Adrenal gland (tissue), 12 donors: Measurements from ENCODE around the gene ASTL. TPM values are rescaled to one million over a fixed set of nuclear protein-coding genes. Genes with fewer than 3 reads are reported as not detected.

Experiments used
- DNase-seq, 7 donors: peaks; one replicate each; pipeline ENCODE4 v3.0.0-alpha.2; 2019 to 2020
- H3K27ac ChIP-seq, 5 donors: fragments of 200-600 bp; sonication (generic) in 4 of 5; 1 replicate in 3 of 5; 2 replicates in 2 of 5; pipeline versions ENCODE4 v1.5.1 to v1.8.0; 2016 to 2020; ENCODE audit warnings: mild to moderate bottlenecking in 1 of 5
- H3K27me3 ChIP-seq: fragments of 200-600 bp; 2 replicates; pipeline ENCODE4 v1.8.0; 2021
- H3K36me3 ChIP-seq, 2 donors: fragments of 200-600 bp; replicated peaks in 1 of 2; 1 replicate in 1 of 2; 2 replicates in 1 of 2; pipeline versions ENCODE4 v1.5.1 to v1.8.0; 2018 to 2022
- H3K4me1 ChIP-seq, 2 donors: fragments of 200-600 bp; replicated peaks in 1 of 2; 1 replicate in 1 of 2; 2 replicates in 1 of 2; pipeline versions ENCODE4 v1.5.1 to v1.8.0; 2018 to 2021
- H3K4me3 ChIP-seq, 4 donors: fragments of 200-600 bp; sonication (generic) in 3 of 4; one replicate each; pipeline ENCODE4 v1.5.1; 2016 to 2018
- H3K9me3 ChIP-seq, 3 donors: fragments of 200-600 bp; sonication (generic) in 1 of 3; replicated peaks in 1 of 3; 1 replicate in 2 of 3; 2 replicates in 1 of 3; pipeline versions ENCODE4 v1.5.1 to v1.8.0; 2016 to 2021
- POLR2A ChIP-seq, 2 donors: fragments of 450-650 bp; IDR thresholded peaks; one replicate each; pipeline ENCODE4 v1.6.1; 2017; ENCODE audit warnings: antibody characterized with exemption in 2 of 2, mild to moderate bottlenecking in 2 of 2, moderate library complexity in 1 of 2
- WGBS, 4 donors: extraction: QIAGEN DNeasy Blood & Tissue Kit in 2 of 4; methylation state at CpG; one replicate each; pipeline versions ENCODE4 v1.1.5 to v1.1.7; 2013 to 2017; 5-methylcytosine and 5-hydroxymethylcytosine counted together
- intact Hi-C, 2 donors: fragments of 100-400 bp; cut with DNase I; formaldehyde crosslinking; loops; one replicate each; pipeline versions ENCODE4 v1.14.1 to v1.15.0; 2022 to 2023
- polyA plus RNA-seq, 3 donors: library from polyadenylated mRNA; stranded (reverse); fragments of 200-250 nt in 2 of 3; fragments of 350-450 nt in 1 of 3; fragmentation: Illumina TruSeq in 1 of 3; extraction: RNeasy Lipid Tissue Mini Kit (QIAGEN cat#74804) in 1 of 3; gene quantifications; one replicate each; pipeline ENCODE4 v1.2.3, GENCODE V29; 2013 to 2014
- total RNA-seq, 9 donors: library from RNA; depleted of rRNA in 4 of 9; stranded (reverse); fragments of >200 nt in 4 of 9; fragments of 120-200 nt in 1 of 9; fragmentation: NEBNext Ultra II Directional in 1 of 9; extraction: Animal tissue kit (Norgen Biotek cat#: 25700) in 1 of 9; gene quantifications; one replicate each; pipeline versions ENCODE4 v1.1.0 to v1.2.4, GENCODE V29; 2013 to 2023
- TF ChIP-seq, protein P1 (sequence below), 6 experiments: fragments of 450-650 bp in 4 of 6; fragments of 200-600 bp in 2 of 6; sonication (generic) in 1 of 6; IDR thresholded peaks; 1 replicate in 5 of 6; 2 replicates in 1 of 6; pipeline versions ENCODE4 v1.5.1 to v1.8.0; 2016 to 2021; ENCODE audit warnings: antibody characterized with exemption in 6 of 6, mild to moderate bottlenecking in 2 of 6, moderate library complexity in 1 of 6
- donor health status: healthy with polysubstance abuse.
- donor health status: Bipolar disorder and iron deficiency.
- donor health status: DM: yes; HTN: yes; CAD: no.
- donor health status: DM: no; HTN: no; CAD: no.
- donor health status: DM: no; HTN: no; CAD: no.
- donor health status: DM: yes; HTN: yes; CAD: no.

The ASTL gene
- total and polyA plus RNA-seq, 12 donors = not detected

DNA sequence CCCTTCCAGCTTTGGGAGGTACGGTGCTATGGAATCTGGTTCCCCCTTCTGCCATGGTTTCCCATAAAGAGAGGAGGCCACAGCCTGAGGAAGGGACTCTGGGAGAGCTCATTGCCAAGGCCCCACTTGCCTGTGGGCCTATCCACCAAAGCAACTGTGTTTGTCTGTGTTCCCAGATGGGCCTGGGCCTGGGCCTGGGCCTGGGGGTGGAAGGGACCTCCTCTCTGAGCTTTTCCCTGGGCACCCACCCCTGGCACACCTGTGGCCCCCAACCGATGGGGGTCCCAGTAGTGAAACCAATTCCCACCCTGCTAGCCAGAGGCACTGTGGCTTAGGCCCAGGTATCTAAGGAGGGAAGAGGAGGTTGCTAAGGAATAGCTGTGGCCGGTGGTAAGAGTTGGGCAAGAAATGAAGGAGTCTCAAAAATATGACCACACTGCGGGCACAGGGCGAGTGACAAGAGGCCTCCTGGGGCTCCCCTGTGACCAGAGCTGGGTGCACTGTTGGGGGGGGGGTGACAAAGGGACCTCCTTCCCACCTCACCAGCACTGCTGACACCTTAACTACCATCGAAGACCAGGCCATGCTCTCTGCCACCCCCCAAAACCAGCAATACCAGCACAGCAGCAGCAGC, 11.8 kb upstream of the ASTL start:
- Histone ChIP-seq H3K27ac (no peak overlapping the region), H3K4me1 (peaks cover 12 to 22% of the 10 kb centered on the region in 2 donors), H3K9me3 (no peaks in the 10 kb centered on the region), H3K4me3 (no peak overlapping the region), H3K27me3 (no peaks in the 10 kb centered on the region), H3K36me3 (no peaks in the 10 kb centered on the region)
- intact Hi-C loops = no loop called here
- peak in 1 of 7 donors; percentile 9 for DNase-seq
- 90 to 96% (median 94%) methylated on average over 5 to 6 of the region's 6 CpGs for WGBS, 4 donors
- TF ChIP-seq, protein P1, sequence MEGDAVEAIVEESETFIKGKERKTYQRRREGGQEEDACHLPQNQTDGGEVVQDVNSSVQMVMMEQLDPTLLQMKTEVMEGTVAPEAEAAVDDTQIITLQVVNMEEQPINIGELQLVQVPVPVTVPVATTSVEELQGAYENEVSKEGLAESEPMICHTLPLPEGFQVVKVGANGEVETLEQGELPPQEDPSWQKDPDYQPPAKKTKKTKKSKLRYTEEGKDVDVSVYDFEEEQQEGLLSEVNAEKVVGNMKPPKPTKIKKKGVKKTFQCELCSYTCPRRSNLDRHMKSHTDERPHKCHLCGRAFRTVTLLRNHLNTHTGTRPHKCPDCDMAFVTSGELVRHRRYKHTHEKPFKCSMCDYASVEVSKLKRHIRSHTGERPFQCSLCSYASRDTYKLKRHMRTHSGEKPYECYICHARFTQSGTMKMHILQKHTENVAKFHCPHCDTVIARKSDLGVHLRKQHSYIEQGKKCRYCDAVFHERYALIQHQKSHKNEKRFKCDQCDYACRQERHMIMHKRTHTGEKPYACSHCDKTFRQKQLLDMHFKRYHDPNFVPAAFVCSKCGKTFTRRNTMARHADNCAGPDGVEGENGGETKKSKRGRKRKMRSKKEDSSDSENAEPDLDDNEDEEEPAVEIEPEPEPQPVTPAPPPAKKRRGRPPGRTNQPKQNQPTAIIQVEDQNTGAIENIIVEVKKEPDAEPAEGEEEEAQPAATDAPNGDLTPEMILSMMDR (IDR thresholded peaks at IDR 0.05) = no peak
- no peak for TF ChIP-seq POLR2A (IDR thresholded peaks at IDR 0.05)

DNA sequence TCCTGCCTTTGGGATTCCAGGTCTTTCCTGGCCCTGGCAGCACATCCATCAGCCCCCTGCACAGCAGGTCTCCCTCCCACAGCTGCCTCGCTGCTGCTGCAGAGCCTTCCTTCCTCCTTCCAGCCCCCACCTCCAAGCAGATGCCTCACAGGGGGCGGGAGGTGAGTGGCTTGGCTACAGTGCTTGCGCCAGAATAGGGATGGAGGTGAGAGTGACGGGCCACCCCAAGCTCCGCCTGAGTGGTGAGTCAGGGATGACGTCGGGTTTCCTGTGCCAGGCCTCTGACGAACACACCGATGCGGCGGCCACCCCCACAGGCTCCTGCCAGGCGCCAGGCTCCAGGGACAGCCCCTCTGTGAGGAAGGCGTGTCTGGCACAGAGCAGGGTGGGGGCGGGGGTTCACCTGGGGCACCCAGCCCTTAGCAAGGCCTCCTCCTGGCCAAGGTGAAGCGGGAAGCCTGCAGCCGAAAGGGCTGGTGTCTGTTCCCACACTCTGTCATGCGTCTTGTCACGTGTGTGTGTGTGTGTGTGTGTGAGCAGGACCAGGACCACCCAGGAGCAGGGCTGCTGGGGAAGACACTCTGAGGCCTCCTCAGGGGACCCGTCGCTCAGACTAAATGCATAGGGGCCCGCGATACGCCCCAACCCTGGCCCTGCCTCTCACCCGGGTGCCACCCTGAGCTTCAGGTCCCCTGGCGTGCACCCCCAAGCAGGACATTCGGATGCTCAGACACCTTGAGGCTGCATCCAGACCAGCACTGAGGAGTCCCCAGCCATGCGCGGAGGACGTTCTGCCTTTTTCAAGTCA, 10.3 kb upstream of the ASTL start:
- H3K9me3 ChIP-seq = no peaks in the 10 kb centered on the region
- H3K27me3 ChIP-seq = no peaks in the 10 kb centered on the region
- H3K27ac ChIP-seq = no peak overlapping the region
- no peak overlapping the region for H3K4me3 ChIP-seq
- H3K4me1 ChIP-seq = peaks cover 16 to 27% of the 10 kb centered on the region in 2 donors
- DNase-seq = peak; percentile 60 to 91 (median 66)
- no peak for TF ChIP-seq POLR2A (IDR thresholded peaks at IDR 0.05)
- TF ChIP-seq, protein P1 (IDR thresholded peaks at IDR 0.05) = no peak
- no peaks in the 10 kb centered on the region for H3K36me3 ChIP-seq
- intact Hi-C loops = loop anchor here in 1 of 2 donors (10.0 kb wide), 1 partner anchor 116 kb away; the partner anchor contains the start of genes CIAO1 and TMEM127
- WGBS, 4 donors = 64 to 83% (median 68%) methylated on average over 12 to 29 of the region's 29 CpGs

DNA sequence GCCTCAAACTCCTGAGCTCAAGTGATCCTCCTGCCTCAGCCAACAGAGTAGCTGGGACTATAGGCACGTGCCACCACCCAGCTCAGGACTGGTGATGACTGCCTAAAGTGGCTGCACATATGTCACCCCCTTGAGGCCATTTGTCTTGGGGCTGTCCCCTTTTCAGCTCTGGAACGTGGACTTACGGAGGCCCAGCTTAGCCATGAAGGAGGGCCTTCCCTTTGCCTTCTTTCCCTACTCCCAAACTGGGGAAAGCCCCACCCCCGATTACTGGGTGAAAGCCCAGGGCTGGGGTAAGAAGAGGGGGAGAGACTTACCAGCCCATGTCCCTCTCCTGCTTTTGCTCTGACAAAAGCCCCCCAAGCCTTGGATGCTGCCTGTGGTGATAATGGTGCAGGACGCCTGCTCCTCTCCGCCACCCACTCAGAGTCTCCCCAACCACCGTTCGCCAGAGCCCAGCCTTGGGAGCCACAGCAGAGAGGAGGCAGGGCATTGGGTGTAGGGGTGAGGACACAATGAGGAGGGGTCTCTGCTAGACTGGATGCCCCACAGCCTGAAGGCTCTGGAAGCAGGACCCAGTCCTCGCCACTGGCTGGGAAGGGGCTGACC, 9.4 kb upstream of the ASTL start:
- intact Hi-C loops = loop anchor here in 1 of 2 donors (10.0 kb wide), 1 partner anchor 117 kb away; the partner anchor contains the start of genes CIAO1 and TMEM127
- Histone ChIP-seq H3K36me3 (no peaks in the 10 kb centered on the region), H3K4me1 (peaks cover 16 to 27% of the 10 kb centered on the region in 2 donors), H3K9me3 (no peaks in the 10 kb centered on the region), H3K27me3 (no peaks in the 10 kb centered on the region), H3K27ac (no peak overlapping the region), H3K4me3 (no peak overlapping the region)
- TF ChIP-seq POLR2A (IDR thresholded peaks at IDR 0.05) = no peak
- TF ChIP-seq, protein P1 (IDR thresholded peaks at IDR 0.05) = no peak
- 82 to 92% (median 88%) methylated on average over 7 to 9 of the region's 9 CpGs for WGBS, 4 donors
- DNase-seq = no peak
